HUES64 (cell line): ENCODE measurements around the gene ARL14.

ENCODE experiments used
- H3K27ac ChIP-seq: 2 replicates; pipeline ENCODE4 v1.7.0; 2013; ENCODE audit warnings: low read depth, low read length, inconsistent platforms
- H3K27me3 ChIP-seq: 2 replicates; pipeline ENCODE4 v1.6.1; 2013; ENCODE audit warnings: mild to moderate bottlenecking, low read length; ENCODE audit not compliant: insufficient read depth
- H3K36me3 ChIP-seq: 2 replicates; pipeline ENCODE4 v1.6.1; 2013; ENCODE audit warnings: mild to moderate bottlenecking, low read length; ENCODE audit not compliant: insufficient read depth
- H3K4me1 ChIP-seq: 2 replicates; pipeline ENCODE4 v1.6.1; 2013; ENCODE audit warnings: mild to moderate bottlenecking, low read length, moderate library complexity; ENCODE audit not compliant: insufficient read depth
- H3K4me3 ChIP-seq: 2 replicates; pipeline ENCODE4 v1.5.1; 2013; ENCODE audit warnings: mild to moderate bottlenecking, low read length, moderate library complexity
- H3K9ac ChIP-seq: 2 replicates; pipeline ENCODE4 v1.6.1; 2013; ENCODE audit warnings: mild to moderate bottlenecking, low read depth, low read length
- H3K9me3 ChIP-seq: 2 replicates; pipeline ENCODE4 v1.6.1; 2013; ENCODE audit warnings: low read depth, low read length; ENCODE audit not compliant: insufficient read depth
- WGBS: fragments of 150-250, 120-280 bp; methylation state at CpG from one replicate; pipeline ENCODE4 v1.1.7; 2013; ENCODE audit warnings: missing lambda C conversion rate; 5-methylcytosine and 5-hydroxymethylcytosine counted together

Gene ARL14

GRCh38 chr3:160677459-160677881 is 510 bp downstream of the ARL14 start:
- no peaks in the 10 kb centered on the region for H3K27me3 ChIP-seq
- no peak overlapping the region for H3K4me3 ChIP-seq
- H3K9me3 ChIP-seq = no peaks in the 10 kb centered on the region
- H3K9ac ChIP-seq = no peak overlapping the region; the same call in 1 of the 2 replicates
- H3K36me3 ChIP-seq = no peaks in the 10 kb centered on the region
- peak overlapping the region; percentile 49; the same call in 1 of the 2 replicates for H3K27ac ChIP-seq
- peaks cover 31% of the 10 kb centered on the region for H3K4me1 ChIP-seq
- WGBS = 76% methylated on average over 4 of the region's 4 CpGs

DNA sequence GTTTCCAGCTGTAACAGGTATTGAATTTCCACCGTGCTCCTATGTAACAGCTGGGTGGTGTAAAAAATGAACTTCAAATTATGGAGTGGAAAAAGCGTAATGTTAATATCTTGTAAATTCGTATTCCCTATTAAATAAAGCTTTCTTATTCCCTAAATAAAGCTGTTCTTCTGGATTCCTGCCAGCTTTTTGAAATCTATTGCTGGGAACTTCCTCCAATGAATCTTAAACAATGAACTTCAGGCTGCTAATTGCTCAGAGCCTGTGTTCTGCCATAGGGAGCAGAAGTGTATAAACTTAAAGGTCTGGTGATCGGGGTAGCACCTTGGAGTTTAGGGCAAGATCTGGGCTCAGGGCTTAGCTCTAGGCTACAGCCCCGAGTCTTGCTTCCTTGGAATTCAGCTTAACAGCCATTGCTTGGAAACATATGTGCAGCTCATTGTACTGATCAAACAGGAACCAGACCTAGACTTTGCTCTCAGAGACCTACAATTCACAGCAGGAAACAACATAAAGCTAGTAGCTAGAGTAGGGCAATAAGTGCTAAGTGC is 1.4 kb downstream of the ARL14 start:
- Histone ChIP-seq H3K4me1 (peaks cover 31% of the 10 kb centered on the region), H3K9ac (no peak overlapping the region)

DNA sequence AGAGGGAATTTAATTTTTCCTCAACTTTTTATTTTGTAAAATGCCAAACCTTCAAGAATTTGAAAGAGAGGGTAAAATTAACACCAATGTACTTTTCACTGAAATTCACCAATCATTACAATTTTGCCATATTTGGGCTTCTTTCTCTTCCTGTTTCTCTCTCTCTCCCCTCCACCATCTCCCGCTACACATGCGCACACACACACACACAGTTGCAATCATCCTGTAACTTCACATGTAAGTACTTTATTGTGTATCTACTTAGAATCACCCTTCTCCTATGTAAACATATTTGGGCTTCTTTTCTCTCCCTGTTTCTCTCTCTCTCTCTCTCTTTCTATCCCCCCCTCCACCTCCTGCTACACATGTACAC is 7.4 kb downstream of the ARL14 start:
- Histone ChIP-seq H3K27me3 (no peaks in the 10 kb centered on the region), H3K9ac (no peak overlapping the region), H3K4me3 (no peak overlapping the region), H3K27ac (no peak overlapping the region), H3K36me3 (no peaks in the 10 kb centered on the region), H3K4me1 (peaks cover 2% of the 10 kb centered on the region; the same call in 1 of the 2 replicates), H3K9me3 (no peaks in the 10 kb centered on the region)
- 96% methylated on average over 2 of the region's 2 CpGs for WGBS

More for the DNA sequence above, 1.4 kb downstream of the ARL14 start:
- no peaks in the 10 kb centered on the region for H3K36me3 ChIP-seq
- H3K27me3 ChIP-seq = no peaks in the 10 kb centered on the region
- no peak overlapping the region for H3K4me3 ChIP-seq
- no peak overlapping the region for H3K27ac ChIP-seq
- WGBS = 87% methylated on average over 5 of the region's 5 CpGs
- H3K9me3 ChIP-seq = no peaks in the 10 kb centered on the region

DNA sequence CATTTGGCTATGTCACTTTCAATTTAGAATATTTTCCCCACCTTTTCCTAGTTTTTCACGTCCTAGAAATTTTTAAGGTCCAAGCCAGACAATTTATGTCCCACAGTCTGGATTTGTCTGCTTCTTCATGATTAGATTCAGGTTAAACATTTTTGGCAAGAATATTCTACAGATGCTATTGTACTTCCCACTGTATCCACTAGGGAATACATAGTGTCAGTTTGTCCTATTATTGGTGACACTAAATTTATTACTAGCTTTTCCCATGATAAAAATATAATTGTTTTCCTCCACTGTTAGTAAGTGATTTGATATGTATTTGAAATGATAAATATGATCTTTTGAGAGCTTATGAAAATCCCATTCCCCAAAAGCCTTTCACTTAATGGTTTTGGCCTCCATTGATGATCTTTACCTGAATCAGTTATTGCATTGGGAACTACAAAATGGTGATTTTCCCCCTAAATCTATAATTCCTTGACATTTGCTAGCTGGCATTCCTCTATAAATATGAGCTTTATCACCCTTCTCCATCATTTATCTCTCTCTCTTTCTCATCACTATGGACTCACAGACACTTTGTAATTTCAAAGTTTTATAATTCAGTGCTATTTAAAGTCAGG is 8.3 kb downstream of the ARL14 start:
- WGBS = 88% methylated on average over 1 of the region's 1 CpG

DNA sequence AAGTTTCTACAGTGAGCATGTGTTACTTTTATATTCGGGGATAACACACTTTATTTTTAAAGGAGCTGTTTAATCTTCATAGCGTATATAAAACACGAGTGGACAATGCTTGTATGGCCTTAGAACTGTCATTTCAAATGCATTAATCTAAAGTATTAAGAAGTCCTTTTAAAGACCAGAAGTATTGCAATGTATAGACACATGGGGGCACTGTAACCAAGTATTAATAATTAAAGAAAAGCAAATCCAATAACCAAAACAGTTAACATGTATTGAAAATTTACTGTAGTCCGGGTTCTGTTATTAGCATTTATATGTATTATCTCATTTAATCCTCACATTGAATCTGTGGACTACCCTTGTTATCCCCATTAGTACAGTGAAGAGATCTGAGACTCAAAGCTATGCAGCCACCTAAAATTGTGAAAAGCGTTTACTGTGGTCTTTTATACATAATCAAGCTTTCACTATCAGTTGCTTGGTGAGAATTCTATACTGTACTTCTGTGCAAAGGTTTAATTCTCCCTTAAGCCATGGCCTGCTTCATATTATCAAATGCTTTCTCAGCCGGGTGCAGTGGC is 10.1 kb downstream of the ARL14 start:
- Histone ChIP-seq H3K4me1 (no peaks in the 10 kb centered on the region), H3K27me3 (no peaks in the 10 kb centered on the region), H3K27ac (no peak overlapping the region), H3K9me3 (no peaks in the 10 kb centered on the region), H3K4me3 (no peak overlapping the region), H3K9ac (no peak overlapping the region), H3K36me3 (no peaks in the 10 kb centered on the region)
- 86% methylated on average over 5 of the region's 6 CpGs for WGBS

More for the DNA sequence above, 8.3 kb downstream of the ARL14 start:
- no peak overlapping the region for H3K27ac ChIP-seq
- no peaks in the 10 kb centered on the region for H3K36me3 ChIP-seq
- no peak overlapping the region for H3K9ac ChIP-seq
- no peaks in the 10 kb centered on the region for H3K27me3 ChIP-seq
- no peaks in the 10 kb centered on the region for H3K9me3 ChIP-seq
- no peak overlapping the region for H3K4me3 ChIP-seq
- no peaks in the 10 kb centered on the region for H3K4me1 ChIP-seq

DNA sequence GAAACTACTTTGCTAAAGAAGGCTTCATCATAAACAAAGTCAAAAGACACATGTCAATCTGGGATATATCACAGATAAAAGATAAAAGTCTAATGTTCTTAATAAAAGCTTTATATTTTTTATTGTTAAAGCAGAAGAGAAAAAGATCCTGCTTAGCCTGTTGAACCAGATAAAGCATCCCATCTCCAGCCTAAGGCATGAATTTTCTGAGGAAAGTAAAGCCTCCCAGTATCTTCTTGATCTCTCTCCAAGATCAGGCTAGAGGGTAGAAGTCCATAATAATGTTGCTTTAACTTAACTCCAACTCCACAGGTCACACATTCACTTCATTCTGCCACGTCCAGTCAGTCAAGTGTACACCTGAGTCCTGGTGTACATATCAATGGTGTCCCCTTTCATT is 14.2 kb downstream of the ARL14 start:
- H3K27ac ChIP-seq = no peak overlapping the region
- 73% methylated on average over 1 of the region's 1 CpG for whole genome bisulfite sequencing
- H3K4me3 ChIP-seq = no peak overlapping the region
- H3K9me3 ChIP-seq = no peaks in the 10 kb centered on the region
- H3K36me3 ChIP-seq = no peaks in the 10 kb centered on the region
- H3K27me3 ChIP-seq = no peaks in the 10 kb centered on the region
- H3K9ac ChIP-seq = no peak overlapping the region
- no peaks in the 10 kb centered on the region for H3K4me1 ChIP-seq

- Histone ChIP-seq H3K4me3 (no peak overlapping the region), H3K9me3 (no peaks in the 10 kb centered on the region), H3K9ac (no peak overlapping the region), H3K36me3 (no peaks in the 10 kb centered on the region), H3K27ac (no peak overlapping the region), H3K4me1 (no peaks in the 10 kb centered on the region), H3K27me3 (no peaks in the 10 kb centered on the region)
- WGBS = 99% methylated on average over 4 of the region's 4 CpGs
Observed at GRCh38 chr3:160691962-160692361, 15.0 kb downstream of the ARL14 start.

DNA sequence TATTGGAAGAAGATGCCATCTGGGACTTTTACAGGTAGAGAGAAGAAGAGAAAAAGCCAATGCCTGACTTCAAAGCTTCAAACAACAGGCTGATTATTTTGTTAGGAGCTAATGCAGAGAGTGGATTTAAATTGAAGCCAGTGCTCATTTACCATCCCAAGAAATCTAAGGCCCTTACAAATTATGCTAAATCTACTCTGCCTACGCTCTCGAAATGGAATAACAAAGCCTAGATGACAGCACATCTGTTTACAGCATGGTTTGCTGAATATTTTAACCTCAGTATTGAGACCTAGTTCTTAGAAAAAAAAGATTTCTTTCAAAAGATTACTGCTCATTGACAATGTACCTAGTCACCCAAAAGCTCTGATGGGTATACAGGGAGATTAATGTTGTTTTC is 16.2 kb downstream of the ARL14 start:
- H3K27me3 ChIP-seq = no peaks in the 10 kb centered on the region
- H3K9ac ChIP-seq = no peak overlapping the region
- no peaks in the 10 kb centered on the region for H3K36me3 ChIP-seq
- no peaks in the 10 kb centered on the region for H3K9me3 ChIP-seq
- no peaks in the 10 kb centered on the region for H3K4me1 ChIP-seq
- no peak overlapping the region for H3K27ac ChIP-seq
- no peak overlapping the region for H3K4me3 ChIP-seq
- 97% methylated on average over 2 of the region's 2 CpGs for WGBS

GRCh38 chr3:160694345-160694744 is 17.4 kb downstream of the ARL14 start:
- Histone ChIP-seq H3K36me3 (no peaks in the 10 kb centered on the region), H3K4me3 (no peak overlapping the region), H3K4me1 (no peaks in the 10 kb centered on the region), H3K9me3 (no peaks in the 10 kb centered on the region), H3K27ac (no peak overlapping the region), H3K27me3 (no peaks in the 10 kb centered on the region), H3K9ac (no peak overlapping the region)
- 84% methylated on average over 2 of the region's 3 CpGs for WGBS

GRCh38 chr3:160695003-160695402 is 18.0 kb downstream of the ARL14 start:
- Histone ChIP-seq H3K27me3 (no peaks in the 10 kb centered on the region), H3K36me3 (no peaks in the 10 kb centered on the region), H3K4me3 (no peak overlapping the region), H3K4me1 (no peaks in the 10 kb centered on the region), H3K27ac (no peak overlapping the region), H3K9me3 (no peaks in the 10 kb centered on the region), H3K9ac (no peak overlapping the region)
- WGBS = 93% methylated on average over 8 of the region's 8 CpGs

- Histone ChIP-seq H3K27ac (no peak overlapping the region), H3K4me3 (no peak overlapping the region), H3K36me3 (no peaks in the 10 kb centered on the region), H3K27me3 (no peaks in the 10 kb centered on the region), H3K4me1 (no peaks in the 10 kb centered on the region), H3K9ac (no peak overlapping the region), H3K9me3 (no peaks in the 10 kb centered on the region)
- 91% methylated on average over 2 of the region's 2 CpGs for WGBS
Observed at GRCh38 chr3:160695915-160696327, 19.0 kb downstream of the ARL14 start.
